Activated T-helper 1 cell treated with anti-CD3 and anti-CD28 coated beads, Interleukin-12 subunit alpha, Interleukin-12 subunit beta, Interleukin-2, Interleukin-4 antibody, amounts not matched to agents 30 ng/mL and 10 ng/mL and 1 ng/mL, durations not matched to agents 14 hours and 24 hours and 36 hours (primary cell): ENCODE measurements around the gene UGT1A8. TPM values are rescaled to one million over a fixed set of nuclear protein-coding genes. Genes with fewer than 3 reads are reported as not detected.
"Not testable (repeated sequence)": the region's sequence is repeated elsewhere in the genome, so short reads cannot be mapped to it uniquely, and the experiment has no call there.

ENCODE experiments used
- DNase-seq: peaks from one replicate; pipeline ENCODE4 v3.0.0; 2021; ENCODE audit warnings: low spot score
- H3K27ac Mint-ChIP-seq: one replicate; pipeline ENCODE4 v1.8.0; 2021; ENCODE audit warnings: mild to moderate bottlenecking, mixed read lengths
- H3K27me3 Mint-ChIP-seq: one replicate; pipeline ENCODE4 v1.8.0; 2022; ENCODE audit warnings: mild to moderate bottlenecking, moderate library complexity, mixed read lengths; ENCODE audit not compliant: insufficient read depth
- H3K36me3 Mint-ChIP-seq: one replicate; pipeline ENCODE4 v1.8.0; 2021; ENCODE audit warnings: low read depth, mixed read lengths
- H3K4me1 Mint-ChIP-seq: one replicate; pipeline ENCODE4 v1.8.0; 2021; ENCODE audit warnings: low read depth, mixed read lengths
- H3K4me3 Mint-ChIP-seq: one replicate; pipeline ENCODE4 v1.8.0; 2021; ENCODE audit warnings: mild to moderate bottlenecking, moderate library complexity, mixed read lengths
- H3K9me3 Mint-ChIP-seq: one replicate; pipeline ENCODE4 v1.8.0; 2021; ENCODE audit warnings: mixed read lengths
- intact Hi-C: fragments of 100-400 bp; cut with micrococcal nuclease; formaldehyde crosslinking; loops from one replicate; pipeline ENCODE4 v1.15.1; 2024
- total RNA-seq: library from RNA; stranded (reverse); gene quantifications from 2 replicates; pipeline ENCODE4 v1.2.3, GENCODE V29; 2022

The UGT1A8 gene
- total RNA-seq, result not detected in 2 replicates

- H3K4me1 Mint-ChIP-seq, H3K27me3 Mint-ChIP-seq, H3K4me3 Mint-ChIP-seq, DNase-seq, intact Hi-C loops, H3K36me3 Mint-ChIP-seq, H3K27ac Mint-ChIP-seq: not testable (repeated sequence)
- peaks cover 10% of the 10 kb centered on the region for H3K9me3 Mint-ChIP-seq
These were observed at the start of gene UGT1A8 for GRCh38 chr2:233617476-233617875. TSS of gene UGT1A8 (plus strand) at chr2:233617633. CDS start at chr2:233617708, 75 bp downstream.

DNA sequence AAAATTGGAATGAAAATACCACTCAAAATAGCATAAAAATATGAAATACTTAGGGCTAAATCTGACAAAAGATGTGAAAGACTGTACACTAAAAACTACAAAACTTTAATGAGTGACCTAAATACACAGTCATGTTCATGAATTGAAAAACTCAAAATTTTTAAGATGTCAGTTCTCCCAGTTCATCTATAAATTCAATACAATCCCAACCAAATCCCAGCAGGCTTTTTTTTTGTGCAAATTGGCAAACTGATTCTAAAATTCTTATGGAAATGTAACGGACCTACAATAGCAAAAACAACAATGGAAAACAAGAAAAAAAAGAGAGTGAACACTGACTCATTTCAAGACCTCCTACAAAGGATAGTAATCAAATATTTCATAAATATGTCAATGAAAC is 46.4 kb upstream of the UGT1A8 start:
- no peaks in the 10 kb centered on the region for H3K9me3 Mint-ChIP-seq
- peaks cover 35% of the 10 kb centered on the region for H3K27me3 Mint-ChIP-seq
- peaks cover under 1% of the 10 kb centered on the region for H3K4me1 Mint-ChIP-seq
- intact Hi-C loops, result no loop called here
- DNase-seq, result no peak
- no peak overlapping the region for H3K4me3 Mint-ChIP-seq
- no peak overlapping the region for H3K27ac Mint-ChIP-seq
- H3K36me3 Mint-ChIP-seq, result no peaks in the 10 kb centered on the region

GRCh38 chr2:233571462-233571861 is 46.0 kb upstream of the UGT1A8 start:
- peaks cover 35% of the 10 kb centered on the region for H3K27me3 Mint-ChIP-seq
- intact Hi-C loops, result no loop called here
- no peak for DNase-seq
- H3K36me3 Mint-ChIP-seq, result no peaks in the 10 kb centered on the region
- no peaks in the 10 kb centered on the region for H3K9me3 Mint-ChIP-seq
- H3K4me3 Mint-ChIP-seq, result no peak overlapping the region
- H3K27ac Mint-ChIP-seq, result no peak overlapping the region
- H3K4me1 Mint-ChIP-seq, result no peaks in the 10 kb centered on the region

- intact Hi-C loops, result no loop called here
- Mint-ChIP-seq H3K9me3 (no peaks in the 10 kb centered on the region), H3K4me3 (no peak overlapping the region), H3K4me1 (no peaks in the 10 kb centered on the region), H3K27ac (no peak overlapping the region), H3K36me3 (no peaks in the 10 kb centered on the region), H3K27me3 (peaks cover 37% of the 10 kb centered on the region)
- no peak for DNase-seq
These were observed 45.0 kb upstream of the UGT1A8 start for GRCh38 chr2:233572468-233572867.

DNA sequence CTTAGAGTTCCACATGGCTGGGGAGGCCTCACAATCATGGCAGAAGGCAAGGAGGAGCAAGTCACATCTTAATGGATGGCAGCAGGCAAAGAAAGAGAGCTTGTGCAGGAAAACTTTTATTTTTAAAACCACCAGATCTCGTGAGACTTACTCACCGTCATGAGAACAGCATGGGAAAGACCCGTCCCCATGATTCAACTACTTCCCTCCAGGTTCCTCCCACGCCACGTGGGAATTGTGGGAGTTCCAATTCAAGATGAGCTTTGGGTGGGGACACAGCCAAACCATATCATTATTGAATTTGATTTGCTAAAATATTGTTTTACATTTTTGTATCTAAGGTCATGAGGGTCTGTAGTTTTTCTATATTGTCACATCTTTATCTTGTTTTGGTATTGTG is 40.1 kb upstream of the UGT1A8 start:
- DNase-seq, H3K9me3 Mint-ChIP-seq, H3K27ac Mint-ChIP-seq, H3K4me3 Mint-ChIP-seq, intact Hi-C loops, H3K36me3 Mint-ChIP-seq, H3K4me1 Mint-ChIP-seq: not testable (repeated sequence)
- H3K27me3 Mint-ChIP-seq, result peaks cover 14% of the 10 kb centered on the region

DNA sequence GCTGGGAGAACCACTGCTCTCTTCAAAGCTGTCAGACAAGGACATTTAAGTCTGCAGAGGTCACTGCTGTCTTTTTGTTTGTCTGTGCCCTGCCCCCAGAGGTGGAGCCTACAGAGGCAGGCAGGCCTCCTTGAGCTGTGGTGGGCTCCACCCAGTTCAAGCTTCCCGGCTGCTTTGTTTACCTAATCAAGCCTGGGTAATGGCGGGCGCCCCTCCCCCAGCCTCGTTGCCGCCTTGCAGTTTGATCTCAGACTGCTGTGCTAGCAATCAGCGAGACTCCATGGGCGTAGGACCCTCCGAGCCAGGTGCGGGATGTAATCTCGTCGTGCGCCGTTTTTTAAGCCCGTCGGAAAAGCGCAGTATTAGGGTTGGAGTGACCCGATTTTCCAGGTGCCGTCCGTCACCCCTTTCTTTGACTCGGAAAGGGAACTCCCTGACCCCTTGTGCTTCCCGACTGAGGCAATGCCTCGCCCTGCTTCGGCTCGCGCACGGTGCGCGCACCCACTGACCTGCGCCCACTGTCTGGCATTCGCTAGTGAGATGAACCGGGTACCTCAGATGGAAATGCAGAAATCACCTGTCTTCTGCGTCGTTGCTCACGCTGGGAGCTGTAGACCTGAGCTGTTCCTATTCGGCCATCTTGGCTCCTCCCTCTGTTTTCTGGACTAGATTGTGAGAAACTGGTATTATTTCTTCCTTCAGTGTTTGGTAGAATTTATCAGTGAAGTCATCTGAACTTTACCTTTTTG is 34.0 kb upstream of the UGT1A8 start:
- intact Hi-C loops, H3K4me1 Mint-ChIP-seq, H3K4me3 Mint-ChIP-seq, H3K36me3 Mint-ChIP-seq, H3K27ac Mint-ChIP-seq, DNase-seq, H3K9me3 Mint-ChIP-seq, H3K27me3 Mint-ChIP-seq: not testable (repeated sequence)

DNA sequence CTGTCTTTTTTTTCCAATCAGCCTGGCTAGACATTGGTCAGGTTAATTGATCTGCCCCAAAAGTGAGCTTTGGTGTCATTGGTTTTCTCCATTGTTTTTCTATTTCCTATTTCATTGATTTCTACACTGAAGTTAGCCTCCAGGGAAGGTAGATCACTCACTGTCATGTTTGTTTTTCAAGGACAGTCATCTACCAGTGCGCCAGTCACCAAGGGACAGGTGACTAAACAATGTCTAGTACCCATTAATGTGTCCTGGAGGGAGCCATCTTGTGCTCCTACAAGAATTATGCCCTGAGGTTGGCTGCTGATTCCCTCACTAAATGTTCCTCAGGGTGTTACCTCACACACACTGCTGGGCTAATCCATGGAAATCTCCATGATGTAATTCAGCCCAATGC is 33.2 kb upstream of the UGT1A8 start:
- intact Hi-C loops, result no loop called here
- Mint-ChIP-seq H3K27me3 (peaks cover 7% of the 10 kb centered on the region), H3K27ac (no peak overlapping the region), H3K4me3 (no peak overlapping the region), H3K36me3 (no peaks in the 10 kb centered on the region), H3K9me3 (no peaks in the 10 kb centered on the region), H3K4me1 (no peaks in the 10 kb centered on the region)
- no peak for DNase-seq

DNA sequence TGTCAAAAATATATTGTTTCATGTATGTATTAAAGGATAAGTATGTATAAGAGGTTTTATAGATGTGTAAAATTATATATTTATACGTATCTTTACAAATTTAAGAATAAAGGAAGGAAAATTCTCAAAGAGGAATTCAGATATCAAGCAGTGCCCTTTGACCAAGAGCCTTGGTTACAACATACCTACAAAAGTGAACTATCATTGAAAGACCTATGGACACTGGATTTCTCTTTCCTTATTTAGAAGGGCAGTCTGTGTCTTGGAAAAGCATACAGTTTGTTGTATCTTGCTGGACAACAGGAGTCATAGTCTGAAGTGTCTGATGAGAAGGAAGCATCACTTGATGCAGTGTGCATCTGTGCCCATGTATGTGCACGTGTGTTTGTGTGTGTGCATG is 29.0 kb upstream of the UGT1A8 start:
- Mint-ChIP-seq H3K9me3 (no peaks in the 10 kb centered on the region), H3K27ac (no peak overlapping the region), H3K4me3 (no peak overlapping the region), H3K36me3 (no peaks in the 10 kb centered on the region), H3K4me1 (no peaks in the 10 kb centered on the region), H3K27me3 (peaks cover 7% of the 10 kb centered on the region)
- no peak for DNase-seq
- intact Hi-C loops, result no loop called here

- H3K4me1 Mint-ChIP-seq, H3K36me3 Mint-ChIP-seq, H3K27me3 Mint-ChIP-seq, H3K4me3 Mint-ChIP-seq, H3K27ac Mint-ChIP-seq, intact Hi-C loops, H3K9me3 Mint-ChIP-seq, DNase-seq: not testable (repeated sequence)
These were observed 24.7 kb upstream of the UGT1A8 start for GRCh38 chr2:233592706-233593105.

- Mint-ChIP-seq H3K27ac (no peak overlapping the region), H3K4me1 (no peaks in the 10 kb centered on the region), H3K36me3 (no peaks in the 10 kb centered on the region), H3K9me3 (no peaks in the 10 kb centered on the region), H3K4me3 (no peak overlapping the region), H3K27me3 (peaks cover 5% of the 10 kb centered on the region)
- intact Hi-C loops, result no loop called here
- DNase-seq, result no peak
These were observed 24.2 kb upstream of the UGT1A8 start for GRCh38 chr2:233593201-233593600.

GRCh38 chr2:233597522-233597921 is 19.9 kb upstream of the UGT1A8 start:
- intact Hi-C loops, result no loop called here
- peaks cover 16% of the 10 kb centered on the region for H3K27me3 Mint-ChIP-seq
- no peak for DNase-seq
- H3K4me3 Mint-ChIP-seq, result no peak overlapping the region
- H3K9me3 Mint-ChIP-seq, result no peaks in the 10 kb centered on the region
- no peaks in the 10 kb centered on the region for H3K36me3 Mint-ChIP-seq
- no peak overlapping the region for H3K27ac Mint-ChIP-seq
- no peaks in the 10 kb centered on the region for H3K4me1 Mint-ChIP-seq

GRCh38 chr2:233598952-233599351 is 18.5 kb upstream of the UGT1A8 start:
- no peak for DNase-seq
- intact Hi-C loops, result no loop called here
- no peaks in the 10 kb centered on the region for H3K36me3 Mint-ChIP-seq
- H3K9me3 Mint-ChIP-seq, result no peaks in the 10 kb centered on the region
- no peak overlapping the region for H3K4me3 Mint-ChIP-seq
- H3K27me3 Mint-ChIP-seq, result peaks cover 15% of the 10 kb centered on the region
- no peaks in the 10 kb centered on the region for H3K4me1 Mint-ChIP-seq
- H3K27ac Mint-ChIP-seq, result no peak overlapping the region

- Mint-ChIP-seq H3K9me3 (no peaks in the 10 kb centered on the region), H3K27ac (no peak overlapping the region), H3K27me3 (peaks cover 14% of the 10 kb centered on the region), H3K36me3 (no peaks in the 10 kb centered on the region), H3K4me3 (no peak overlapping the region), H3K4me1 (no peaks in the 10 kb centered on the region)
- no peak for DNase-seq
- intact Hi-C loops, result no loop called here
These were observed 17.0 kb upstream of the UGT1A8 start for GRCh38 chr2:233600386-233600785.

DNA sequence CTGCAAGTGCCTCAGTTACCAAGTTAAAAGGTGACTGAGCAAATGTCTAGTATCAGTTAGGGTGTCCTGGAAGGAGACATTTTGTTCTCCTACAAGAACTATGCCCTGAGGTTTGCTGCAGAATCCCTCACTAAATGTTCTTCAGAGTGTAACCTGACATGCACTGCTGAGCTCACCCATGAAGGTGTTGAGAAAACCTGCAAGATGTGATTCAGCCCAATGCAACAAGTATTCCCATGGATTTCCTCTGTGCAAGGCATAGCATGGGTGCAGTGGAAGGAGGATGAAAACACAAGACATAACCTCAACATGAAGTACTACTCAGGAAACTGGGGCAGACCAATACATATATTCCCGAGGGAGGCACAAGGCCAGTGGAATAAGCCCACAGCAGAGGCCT is 15.4 kb upstream of the UGT1A8 start:
- no peak overlapping the region for H3K27ac Mint-ChIP-seq
- no peaks in the 10 kb centered on the region for H3K36me3 Mint-ChIP-seq
- no peaks in the 10 kb centered on the region for H3K4me1 Mint-ChIP-seq
- peaks cover 13% of the 10 kb centered on the region for H3K27me3 Mint-ChIP-seq
- intact Hi-C loops, result no loop called here
- H3K4me3 Mint-ChIP-seq, result no peak overlapping the region
- no peak for DNase-seq
- no peaks in the 10 kb centered on the region for H3K9me3 Mint-ChIP-seq
